ENCODE results near the gene GGPS1. TPM values are rescaled to one million over a fixed set of nuclear protein-coding genes. Genes with fewer than 3 reads are reported as not detected.

The GGPS1 gene
- total RNA-seq, 2 donors from 2014 or later: 13.5 to 33.2 TPM

DNA sequence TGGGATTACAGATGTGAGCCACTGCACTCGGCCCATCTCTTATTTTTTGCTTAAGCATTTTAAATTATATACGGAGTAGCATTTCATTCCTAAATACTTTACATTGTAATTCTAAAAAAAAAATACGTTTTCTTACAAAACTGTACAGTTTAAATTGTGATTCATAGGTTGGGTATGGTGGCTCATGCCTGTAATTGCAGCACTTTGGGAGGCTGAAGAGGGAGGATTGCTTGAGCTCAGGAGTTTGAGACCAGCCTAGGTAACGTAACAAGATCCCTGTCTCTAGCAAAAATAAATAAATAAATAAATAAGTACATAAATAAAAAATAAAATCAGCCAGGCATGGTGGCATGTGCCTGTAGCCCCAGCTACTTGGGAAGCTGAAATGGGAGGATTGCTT lies 63.5 kb downstream of the GGPS1 start:
- ATAC-seq (ENCODE audit: insufficient number of reproducible peaks, low FRiP score, low read depth) (no peak), DNase-seq (ENCODE audit: low spot score) (no peak)
- H3K27me3 ChIP-seq (replicated peaks; ENCODE audit: insufficient read depth): no peaks in the 10 kb centered on the region
- TF ChIP-seq, protein P1, sequence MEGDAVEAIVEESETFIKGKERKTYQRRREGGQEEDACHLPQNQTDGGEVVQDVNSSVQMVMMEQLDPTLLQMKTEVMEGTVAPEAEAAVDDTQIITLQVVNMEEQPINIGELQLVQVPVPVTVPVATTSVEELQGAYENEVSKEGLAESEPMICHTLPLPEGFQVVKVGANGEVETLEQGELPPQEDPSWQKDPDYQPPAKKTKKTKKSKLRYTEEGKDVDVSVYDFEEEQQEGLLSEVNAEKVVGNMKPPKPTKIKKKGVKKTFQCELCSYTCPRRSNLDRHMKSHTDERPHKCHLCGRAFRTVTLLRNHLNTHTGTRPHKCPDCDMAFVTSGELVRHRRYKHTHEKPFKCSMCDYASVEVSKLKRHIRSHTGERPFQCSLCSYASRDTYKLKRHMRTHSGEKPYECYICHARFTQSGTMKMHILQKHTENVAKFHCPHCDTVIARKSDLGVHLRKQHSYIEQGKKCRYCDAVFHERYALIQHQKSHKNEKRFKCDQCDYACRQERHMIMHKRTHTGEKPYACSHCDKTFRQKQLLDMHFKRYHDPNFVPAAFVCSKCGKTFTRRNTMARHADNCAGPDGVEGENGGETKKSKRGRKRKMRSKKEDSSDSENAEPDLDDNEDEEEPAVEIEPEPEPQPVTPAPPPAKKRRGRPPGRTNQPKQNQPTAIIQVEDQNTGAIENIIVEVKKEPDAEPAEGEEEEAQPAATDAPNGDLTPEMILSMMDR (IDR thresholded peaks at IDR 0.05): no peak
- H3K27ac ChIP-seq: no peak overlapping the region
- H3K4me1 ChIP-seq (ENCODE audit: control insufficient read depth in 1 of 2, low read depth in 2 of 2): no peaks in the 10 kb centered on the region
- peaks cover 6% of the 10 kb centered on the region for H3K9me3 ChIP-seq
- H3K4me3 ChIP-seq: no peak overlapping the region
- peaks cover 2% of the 10 kb centered on the region for H3K36me3 ChIP-seq

Other genes with a start within 250 kb of the GGPS1 start
- 100 to 1,000 TPM in 1 of 2 donors, 10 to 100 TPM in 1; 59.0 to 101 TPM for gene TOMM20, start 199.7 kb upstream of the GGPS1 start, total RNA-seq
- gene RBM34, start 167.3 kb upstream of the GGPS1 start, total RNA-seq: 10 to 100 TPM; 37.0 to 59.8 TPM
- 10 to 100 TPM; 32.4 to 50.2 TPM for gene ARID4B, start 391 bp upstream of the GGPS1 start, total RNA-seq
- 10 to 100 TPM; 16.9 to 30.1 TPM for gene TBCE, start 38.9 kb downstream of the GGPS1 start, total RNA-seq
- 10 to 100 TPM; 50.5 to 50.7 TPM for gene B3GALNT2, start 175.9 kb downstream of the GGPS1 start, total RNA-seq